HG02623 (cell line): ENCODE results near the gene PHACTR1.

ENCODE experiments used
- ATAC-seq: cut with Tn5 transposase; IDR thresholded peaks from one replicate; pipeline ENCODE4 v1.9.1; 2021; ENCODE audit warnings: moderate library complexity; ENCODE audit not compliant: unreplicated experiment

Gene PHACTR1

GRCh38 chr6:12892151-12892550 is 175.6 kb downstream of the PHACTR1 start:
- no peak for ATAC-seq

- no peak for ATAC-seq
These were observed 176.5 kb downstream of the PHACTR1 start for GRCh38 chr6:12893036-12893435.

GRCh38 chr6:12895721-12896120 is 179.2 kb downstream of the PHACTR1 start:
- no peak for ATAC-seq

- ATAC-seq = no peak
These were observed 179.7 kb downstream of the PHACTR1 start for GRCh38 chr6:12896208-12896733.

- ATAC-seq = no peak
These were observed 182.0 kb downstream of the PHACTR1 start for GRCh38 chr6:12898603-12899002.

- ATAC-seq = no peak
These were observed 182.7 kb downstream of the PHACTR1 start for GRCh38 chr6:12899046-12899833.

- no peak for ATAC-seq
These were observed 186.7 kb downstream of the PHACTR1 start for GRCh38 chr6:12903246-12903645.

- ATAC-seq = no peak
These were observed 193.3 kb downstream of the PHACTR1 start for GRCh38 chr6:12909833-12910232.

GRCh38 chr6:12911427-12911826 is 194.9 kb downstream of the PHACTR1 start:
- no peak for ATAC-seq

- no peak for ATAC-seq
These were observed 196.6 kb downstream of the PHACTR1 start for GRCh38 chr6:12913201-12913600.

GRCh38 chr6:12916006-12916405 is 199.4 kb downstream of the PHACTR1 start:
- no peak for ATAC-seq

GRCh38 chr6:12916420-12917136 is 200.0 kb downstream of the PHACTR1 start:
- ATAC-seq = no peak

GRCh38 chr6:12921467-12921866 is 204.9 kb downstream of the PHACTR1 start:
- ATAC-seq = no peak

- ATAC-seq = no peak
These were observed 207.2 kb downstream of the PHACTR1 start for GRCh38 chr6:12923644-12924235.

- no peak for ATAC-seq
These were observed 208.3 kb downstream of the PHACTR1 start for GRCh38 chr6:12924911-12925310.

GRCh38 chr6:12927746-12928145 is 211.2 kb downstream of the PHACTR1 start:
- ATAC-seq = no peak

GRCh38 chr6:12929678-12930077 is 213.1 kb downstream of the PHACTR1 start:
- ATAC-seq = no peak

GRCh38 chr6:12931639-12932038 is 215.1 kb downstream of the PHACTR1 start:
- no peak for ATAC-seq

- no peak for ATAC-seq
These were observed 219.1 kb downstream of the PHACTR1 start for GRCh38 chr6:12935637-12936036.

GRCh38 chr6:12937971-12938370 is 221.4 kb downstream of the PHACTR1 start:
- no peak for ATAC-seq

- no peak for ATAC-seq
These were observed 222.7 kb downstream of the PHACTR1 start for GRCh38 chr6:12939314-12939713.

- no peak for ATAC-seq
These were observed 224.9 kb downstream of the PHACTR1 start for GRCh38 chr6:12941422-12941821.
